ENCODE results near the gene CSDE1. TPM values are rescaled to one million over a fixed set of nuclear protein-coding genes. Genes with fewer than 3 reads are reported as not detected.
A peak's percentile ranks its signal among the peaks of the same experiment; 100 is the strongest.

The CSDE1 gene
- total and polyA plus RNA-seq, 2 donors (not counting 1 experiment from before 2014, with no cell fraction given) = 374 to 1,392 TPM

- Histone ChIP-seq H3K9ac (ENCODE audit: insufficient read depth, low read length) (no peak overlapping the region), H4K20me1 (ENCODE audit: control insufficient read depth, extremely low read depth, insufficient read depth, low read length) (no peaks in the 10 kb centered on the region), H3K27me3 (ENCODE audit: control insufficient read depth, insufficient read depth, low read length) (no peaks in the 10 kb centered on the region), H3K9me3 (ENCODE audit: control insufficient read depth, insufficient read depth, low read depth, low read length) (no peaks in the 10 kb centered on the region), H3K79me2 (ENCODE audit: control insufficient read depth, insufficient read depth, low read length) (peaks cover 27% of the 10 kb centered on the region), H3K27ac (ENCODE audit: insufficient read depth, low read length) (no peak overlapping the region), H3K4me2 (ENCODE audit: extremely low read depth, insufficient read depth, low read length) (no peak overlapping the region), H3K4me3 (replicated peaks in 1 of 4; ENCODE audit: control extremely low read depth in 1 of 4, insufficient read depth in 1 of 4, low read depth in 3 of 4, low read length in 4 of 4) (no peak overlapping the region), H3K4me1 (ENCODE audit: control insufficient read depth, extremely low read depth, insufficient read depth, low read length) (peaks cover 2% of the 10 kb centered on the region), H2AFZ (ENCODE audit: low read length) (no peak overlapping the region), H3K36me3 (ENCODE audit: control insufficient read depth, insufficient read depth, low read length) (peaks cover 19% of the 10 kb centered on the region)
- no peak for TF ChIP-seq EZH2 (IDR thresholded peaks at IDR 0.05; ENCODE audit: low read length, missing control alignments)
- peak; percentile 15 to 53 for DNase-seq (ENCODE audit: low read depth in 2 of 2)
Observed at GRCh38 chr1:114718661-114719423, 38.9 kb downstream of the CSDE1 start.

- no peaks in the 10 kb centered on the region for H3K9me3 ChIP-seq (ENCODE audit: control insufficient read depth, insufficient read depth, low read depth, low read length)
- TF ChIP-seq CTCF (conservative IDR thresholded peaks at IDR 0.05 in 1 of 2, IDR thresholded peaks at IDR 0.05 in 1 of 2; ENCODE audit: low read depth in 1 of 2, low read length in 2 of 2) (no peak), EZH2 (IDR thresholded peaks at IDR 0.05; ENCODE audit: low read length, missing control alignments) (no peak)
- H3K79me2 ChIP-seq (ENCODE audit: control insufficient read depth, insufficient read depth, low read length) = peaks cover 38% of the 10 kb centered on the region
- no peaks in the 10 kb centered on the region for H3K27me3 ChIP-seq (ENCODE audit: control insufficient read depth, insufficient read depth, low read length)
- peak within 1 kb of the TSS; percentile 92 for H3K4me2 ChIP-seq (ENCODE audit: extremely low read depth, insufficient read depth, low read length)
- peaks cover 17% of the 10 kb centered on the region for H3K36me3 ChIP-seq (ENCODE audit: control insufficient read depth, insufficient read depth, low read length)
- H3K4me3 ChIP-seq (replicated peaks in 1 of 4; ENCODE audit: control extremely low read depth in 1 of 4, insufficient read depth in 1 of 4, low read depth in 3 of 4, low read length in 4 of 4) = peak within 1 kb of the TSS; percentile 90 to 100 (median 98)
- no peaks in the 10 kb centered on the region for H4K20me1 ChIP-seq (ENCODE audit: control insufficient read depth, extremely low read depth, insufficient read depth, low read length)
- peak within 1 kb of the TSS; percentile 99 for H3K9ac ChIP-seq (ENCODE audit: insufficient read depth, low read length)
- peak within 1 kb of the TSS; percentile 100 for H3K27ac ChIP-seq (ENCODE audit: insufficient read depth, low read length)
- peak within 1 kb of the TSS; percentile 70 for H2AFZ ChIP-seq (ENCODE audit: low read length)
- H3K4me1 ChIP-seq (ENCODE audit: control insufficient read depth, extremely low read depth, insufficient read depth, low read length) = peaks cover 2% of the 10 kb centered on the region
- DNase-seq (ENCODE audit: low read depth in 2 of 2) = peak; percentile 90 to 91
Observed at GRCh38 chr1:114716304-114717170, 41.2 kb downstream of the CSDE1 start, which contains the start of gene NRAS. TSS of gene NRAS (minus strand) at chr1:114716771. CDS start at chr1:114716160, 611 bp downstream.

GRCh38 chr1:114715952-114716303, 41.9 kb downstream of the CSDE1 start:
- H3K79me2 ChIP-seq (ENCODE audit: control insufficient read depth, insufficient read depth, low read length) = peaks cover 38% of the 10 kb centered on the region
- no peaks in the 10 kb centered on the region for H4K20me1 ChIP-seq (ENCODE audit: control insufficient read depth, extremely low read depth, insufficient read depth, low read length)
- H3K36me3 ChIP-seq (ENCODE audit: control insufficient read depth, insufficient read depth, low read length) = peaks cover 15% of the 10 kb centered on the region
- peaks cover 2% of the 10 kb centered on the region for H3K4me1 ChIP-seq (ENCODE audit: control insufficient read depth, extremely low read depth, insufficient read depth, low read length)
- H3K4me3 ChIP-seq (replicated peaks in 1 of 4; ENCODE audit: control extremely low read depth in 1 of 4, insufficient read depth in 1 of 4, low read depth in 3 of 4, low read length in 4 of 4) = peak overlapping the region; percentile 90 to 100 (median 98)
- no peaks in the 10 kb centered on the region for H3K27me3 ChIP-seq (ENCODE audit: control insufficient read depth, insufficient read depth, low read length)
- peak overlapping the region; percentile 100 for H3K27ac ChIP-seq (ENCODE audit: insufficient read depth, low read length)
- H3K4me2 ChIP-seq (ENCODE audit: extremely low read depth, insufficient read depth, low read length) = peak overlapping the region; percentile 92
- no peak for DNase-seq (ENCODE audit: low read depth in 2 of 2)
- no peaks in the 10 kb centered on the region for H3K9me3 ChIP-seq (ENCODE audit: control insufficient read depth, insufficient read depth, low read depth, low read length)
- TF ChIP-seq CTCF (conservative IDR thresholded peaks at IDR 0.05 in 1 of 2, IDR thresholded peaks at IDR 0.05 in 1 of 2; ENCODE audit: low read depth in 1 of 2, low read length in 2 of 2) (no peak), EZH2 (IDR thresholded peaks at IDR 0.05; ENCODE audit: low read length, missing control alignments) (no peak)
- peak overlapping the region; percentile 99 for H3K9ac ChIP-seq (ENCODE audit: insufficient read depth, low read length)
- no peak overlapping the region for H2AFZ ChIP-seq (ENCODE audit: low read length)

Measured in fibroblast of lung (primary cell).